Panc1 (cell line): ENCODE data around the gene CDKN2B-AS1. TPM values are rescaled to one million over a fixed set of nuclear protein-coding genes. Genes with fewer than 3 reads are reported as not detected.

Experiments used
- ATAC-seq: fragments of 200-7000 bp; cut with Tn5 transposase; 2 replicates; pipeline ENCODE4 v1.9.1; 2020; ENCODE audit warnings: mild to moderate bottlenecking, moderate library complexity
- BruUV-seq: library from RNA; stranded (reverse); fragments of 400-500 nt; replicated peaks from 2 replicates; lab custom pipeline; 2021; lab: Mats Ljungman, UMichigan
- CTCF ChIA-PET: fragments of 300-600 bp; sonication (Branson Sonifier 250); formaldehyde crosslinking; loops from one replicate; lab custom pipeline; 2022; ENCODE audit warnings: antibody characterized with exemption; lab: Charles Lee
- POLR2A ChIA-PET: fragments of 300-600 bp; sonication (Branson Sonifier 250); formaldehyde crosslinking; loops from one replicate; lab custom pipeline; 2022; ENCODE audit warnings: antibody characterized with exemption; lab: Charles Lee
- DNase-seq: peaks from one replicate; pipeline ENCODE4 v3.0.0-alpha.2; 2010; ENCODE audit warnings: low read depth, low spot score
- H3K27ac ChIP-seq: 2 replicates; pipeline ENCODE4 v1.5.1; 2011; ENCODE audit warnings: mild to moderate bottlenecking, low read length, inconsistent platforms
- H3K27me3 ChIP-seq: fragments of 200-500 bp; sonication (Bioruptor generic); 2 replicates; pipeline ENCODE4 v1.6.0; 2014; ENCODE audit warnings: low read length, inconsistent platforms; ENCODE audit not compliant: control insufficient read depth, insufficient read depth
- H3K36me3 ChIP-seq: fragments of 200-500 bp; sonication (Bioruptor generic); 2 replicates; pipeline ENCODE4 v1.5.1; 2014; ENCODE audit warnings: inconsistent platforms, mild to moderate bottlenecking, low read length, moderate library complexity; ENCODE audit not compliant: control insufficient read depth, insufficient read depth
- H3K4me1 ChIP-seq: 2 replicates; pipeline ENCODE4 v1.5.1; 2011; ENCODE audit warnings: inconsistent platforms, mild to moderate bottlenecking, low read length, moderate library complexity; ENCODE audit not compliant: control insufficient read depth, insufficient read depth
- H3K4me3 ChIP-seq, 2 experiments: 2 replicates each; pipeline ENCODE4 v1.5.1; 2011 to 2012; ENCODE audit warnings: low read depth in 2 of 2, low read length in 2 of 2, mild to moderate bottlenecking in 2 of 2, inconsistent platforms in 1 of 2, moderate library complexity in 1 of 2
- H3K9me3 ChIP-seq: fragments of 200-500 bp; sonication (Bioruptor generic); 2 replicates; pipeline ENCODE4 v1.5.1; 2014; ENCODE audit warnings: low read depth, mild to moderate bottlenecking, inconsistent platforms, low read length, moderate library complexity; ENCODE audit not compliant: control insufficient read depth, insufficient read depth
- POLR2AphosphoS5 ChIP-seq: IDR thresholded peaks from 2 replicates; pipeline ENCODE4 v1.6.1; 2012; ENCODE audit warnings: mild to moderate bottlenecking, low read depth, low read length, moderate library complexity
- SIN3A ChIP-seq: IDR thresholded peaks from 2 replicates; pipeline ENCODE4 v1.6.1; 2012; ENCODE audit warnings: low read depth, mild to moderate bottlenecking, low read length, moderate library complexity, borderline replicate concordance; ENCODE audit not compliant: insufficient read depth
- TCF7L2 ChIP-seq: IDR thresholded peaks from 2 replicates; pipeline ENCODE4 v1.6.1; 2011; ENCODE audit warnings: mild to moderate bottlenecking, low read depth, low read length, inconsistent platforms
- in situ Hi-C: cut with HindIII; loops from 2 replicates; pipeline ENCODE4 v1.10.0; 2016; ENCODE audit warnings: low sequenced_read_pairs, low pct_unique_long_range_greater_than_20kb
- intact Hi-C: fragments of 100-400 bp; cut with micrococcal nuclease; formaldehyde crosslinking; loops from one replicate; pipeline ENCODE4 v1.10.0; 2022; ENCODE audit not compliant: unreplicated experiment
- total RNA-seq: library from RNA; stranded (reverse); gene quantifications from one replicate; pipeline ENCODE4 v1.2.1, GENCODE V29; 2021; ENCODE audit not compliant: unreplicated experiment
- TF ChIP-seq, protein P1 (sequence below): fragments of 450-650 bp; IDR thresholded peaks from 2 replicates; pipeline ENCODE4 v1.5.1; 2017; ENCODE audit warnings: mild to moderate bottlenecking
- TF ChIP-seq, protein P2 (sequence below), 2 experiments: IDR thresholded peaks; 2 replicates each; pipeline ENCODE4 v1.6.1; 2011 to 2012; ENCODE audit warnings: low read depth in 2 of 2, control low read depth in 1 of 2, low read length in 1 of 2, mild to moderate bottlenecking in 1 of 2, moderate library complexity in 1 of 2; ENCODE audit not compliant: insufficient read depth in 1 of 2

CDKN2B-AS1 gene
- total RNA-seq, 1 experiment from 2014 or later: not detected

DNA sequence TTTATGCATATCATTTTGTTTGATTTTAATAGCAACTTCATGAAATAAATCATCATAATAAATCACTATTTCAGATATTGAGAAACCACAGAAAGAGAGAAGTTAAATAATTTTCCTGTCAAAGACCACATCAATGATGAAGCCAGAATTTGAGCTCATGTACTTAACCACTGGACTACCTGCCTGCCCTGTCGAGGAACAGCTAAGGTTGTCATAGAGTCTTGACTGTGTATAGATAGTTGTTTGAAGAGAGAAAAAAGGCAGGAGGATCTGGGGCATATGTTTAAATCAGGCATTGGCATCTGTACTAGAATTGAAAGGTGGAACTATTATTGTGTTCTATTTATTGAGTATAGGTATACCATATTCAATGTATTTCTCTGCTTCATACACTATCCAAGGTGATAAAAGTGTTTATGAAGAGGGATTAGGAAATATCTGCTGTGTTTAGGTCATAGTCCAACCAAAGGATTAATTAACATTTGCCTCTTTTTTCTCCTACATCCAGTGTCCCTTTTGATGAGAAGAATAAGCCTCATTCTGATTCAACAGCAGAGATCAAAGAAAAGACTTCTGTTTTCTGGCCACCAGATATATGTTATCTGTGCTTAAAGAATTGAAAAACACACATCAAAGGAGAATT lies 51.8 kb downstream of the CDKN2B-AS1 start:
- no peaks in the 10 kb centered on the region for H3K27me3 ChIP-seq
- no peak for ATAC-seq
- H3K4me1 ChIP-seq: no peaks in the 10 kb centered on the region
- H3K9me3 ChIP-seq: no peaks in the 10 kb centered on the region
- in situ Hi-C loops: no loop called here
- no peak overlapping the region for H3K4me3 ChIP-seq
- no TSS peak for BruUV-seq
- H3K27ac ChIP-seq: no peak overlapping the region
- DNase-seq: no peak
- intact Hi-C loops: no loop called here
- POLR2A ChIA-PET: no interaction called here
- TF ChIP-seq POLR2AphosphoS5: no peak
- TF ChIP-seq, protein P1, sequence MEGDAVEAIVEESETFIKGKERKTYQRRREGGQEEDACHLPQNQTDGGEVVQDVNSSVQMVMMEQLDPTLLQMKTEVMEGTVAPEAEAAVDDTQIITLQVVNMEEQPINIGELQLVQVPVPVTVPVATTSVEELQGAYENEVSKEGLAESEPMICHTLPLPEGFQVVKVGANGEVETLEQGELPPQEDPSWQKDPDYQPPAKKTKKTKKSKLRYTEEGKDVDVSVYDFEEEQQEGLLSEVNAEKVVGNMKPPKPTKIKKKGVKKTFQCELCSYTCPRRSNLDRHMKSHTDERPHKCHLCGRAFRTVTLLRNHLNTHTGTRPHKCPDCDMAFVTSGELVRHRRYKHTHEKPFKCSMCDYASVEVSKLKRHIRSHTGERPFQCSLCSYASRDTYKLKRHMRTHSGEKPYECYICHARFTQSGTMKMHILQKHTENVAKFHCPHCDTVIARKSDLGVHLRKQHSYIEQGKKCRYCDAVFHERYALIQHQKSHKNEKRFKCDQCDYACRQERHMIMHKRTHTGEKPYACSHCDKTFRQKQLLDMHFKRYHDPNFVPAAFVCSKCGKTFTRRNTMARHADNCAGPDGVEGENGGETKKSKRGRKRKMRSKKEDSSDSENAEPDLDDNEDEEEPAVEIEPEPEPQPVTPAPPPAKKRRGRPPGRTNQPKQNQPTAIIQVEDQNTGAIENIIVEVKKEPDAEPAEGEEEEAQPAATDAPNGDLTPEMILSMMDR: no peak
- TF ChIP-seq, protein P2, sequence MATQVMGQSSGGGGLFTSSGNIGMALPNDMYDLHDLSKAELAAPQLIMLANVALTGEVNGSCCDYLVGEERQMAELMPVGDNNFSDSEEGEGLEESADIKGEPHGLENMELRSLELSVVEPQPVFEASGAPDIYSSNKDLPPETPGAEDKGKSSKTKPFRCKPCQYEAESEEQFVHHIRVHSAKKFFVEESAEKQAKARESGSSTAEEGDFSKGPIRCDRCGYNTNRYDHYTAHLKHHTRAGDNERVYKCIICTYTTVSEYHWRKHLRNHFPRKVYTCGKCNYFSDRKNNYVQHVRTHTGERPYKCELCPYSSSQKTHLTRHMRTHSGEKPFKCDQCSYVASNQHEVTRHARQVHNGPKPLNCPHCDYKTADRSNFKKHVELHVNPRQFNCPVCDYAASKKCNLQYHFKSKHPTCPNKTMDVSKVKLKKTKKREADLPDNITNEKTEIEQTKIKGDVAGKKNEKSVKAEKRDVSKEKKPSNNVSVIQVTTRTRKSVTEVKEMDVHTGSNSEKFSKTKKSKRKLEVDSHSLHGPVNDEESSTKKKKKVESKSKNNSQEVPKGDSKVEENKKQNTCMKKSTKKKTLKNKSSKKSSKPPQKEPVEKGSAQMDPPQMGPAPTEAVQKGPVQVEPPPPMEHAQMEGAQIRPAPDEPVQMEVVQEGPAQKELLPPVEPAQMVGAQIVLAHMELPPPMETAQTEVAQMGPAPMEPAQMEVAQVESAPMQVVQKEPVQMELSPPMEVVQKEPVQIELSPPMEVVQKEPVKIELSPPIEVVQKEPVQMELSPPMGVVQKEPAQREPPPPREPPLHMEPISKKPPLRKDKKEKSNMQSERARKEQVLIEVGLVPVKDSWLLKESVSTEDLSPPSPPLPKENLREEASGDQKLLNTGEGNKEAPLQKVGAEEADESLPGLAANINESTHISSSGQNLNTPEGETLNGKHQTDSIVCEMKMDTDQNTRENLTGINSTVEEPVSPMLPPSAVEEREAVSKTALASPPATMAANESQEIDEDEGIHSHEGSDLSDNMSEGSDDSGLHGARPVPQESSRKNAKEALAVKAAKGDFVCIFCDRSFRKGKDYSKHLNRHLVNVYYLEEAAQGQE (IDR thresholded peaks at IDR 0.05; ENCODE audit: insufficient read depth in 1 of 2, low read depth in 2 of 2, low read length in 1 of 2): no peak
- TF ChIP-seq TCF7L2: no peak
- TF ChIP-seq SIN3A: no peak
- CTCF ChIA-PET: no interaction called here
- H3K36me3 ChIP-seq: no peaks in the 10 kb centered on the region

GRCh38 chr9:22047596-22047995 lies 53.0 kb downstream of the CDKN2B-AS1 start:
- DNase-seq (no peak), ATAC-seq (no peak)
- H3K4me3 ChIP-seq: no peak overlapping the region
- TF ChIP-seq, protein P1: no peak
- TF ChIP-seq SIN3A: no peak
- TF ChIP-seq POLR2AphosphoS5: no peak
- TF ChIP-seq, protein P2 (IDR thresholded peaks at IDR 0.05; ENCODE audit: insufficient read depth in 1 of 2, low read depth in 2 of 2, low read length in 1 of 2): no peak
- TF ChIP-seq TCF7L2: no peak
- H3K4me1 ChIP-seq: no peaks in the 10 kb centered on the region
- BruUV-seq: no TSS peak
- CTCF ChIA-PET: no interaction called here
- no peak overlapping the region for H3K27ac ChIP-seq
- POLR2A ChIA-PET: no interaction called here
- no peaks in the 10 kb centered on the region for H3K36me3 ChIP-seq
- in situ Hi-C loops: no loop called here
- no peaks in the 10 kb centered on the region for H3K27me3 ChIP-seq
- intact Hi-C loops: no loop called here
- no peaks in the 10 kb centered on the region for H3K9me3 ChIP-seq
